Osteoblast (primary cell): ENCODE measurements around the gene UBE3D. TPM values are rescaled to one million over a fixed set of nuclear protein-coding genes. Genes with fewer than 3 reads are reported as not detected.
A peak's percentile ranks its signal among the peaks of the same experiment; 100 is the strongest.

Source experiments
- DNase-seq: peaks from one replicate; pipeline ENCODE4 v3.0.0; 2011; ENCODE audit warnings: low spot score, mixed read lengths; ENCODE audit not compliant: insufficient read length; ENCODE audit errors: missing footprints
- H2AFZ ChIP-seq: 2 replicates; pipeline ENCODE4 v1.6.0; 2011; ENCODE audit warnings: mild to moderate bottlenecking, low read length
- H3K27ac ChIP-seq: 2 replicates; pipeline ENCODE4 v1.5.1; 2011; ENCODE audit warnings: mild to moderate bottlenecking, low read depth, low read length, moderate library complexity
- H3K27me3 ChIP-seq: 2 replicates; pipeline ENCODE4 v1.6.0; 2012; ENCODE audit warnings: mild to moderate bottlenecking, control low read depth, inconsistent platforms, low read length, moderate library complexity; ENCODE audit not compliant: insufficient read depth
- H3K36me3 ChIP-seq: 2 replicates; pipeline ENCODE4 v1.5.1; 2011; ENCODE audit warnings: mild to moderate bottlenecking, low read length, control low read depth, moderate library complexity; ENCODE audit not compliant: insufficient read depth
- H3K4me1 ChIP-seq: 2 replicates; pipeline ENCODE4 v1.5.1; 2011; ENCODE audit warnings: mild to moderate bottlenecking, low read length, control low read depth, moderate library complexity; ENCODE audit not compliant: insufficient read depth
- H3K4me2 ChIP-seq: 2 replicates; pipeline ENCODE4 v1.6.0; 2011; ENCODE audit warnings: mild to moderate bottlenecking, low read length; ENCODE audit not compliant: insufficient read depth
- H3K4me3 ChIP-seq: fragments of 200-600 bp; sonication (generic); 3 replicates; pipeline ENCODE4 v1.5.1; 2012; ENCODE audit warnings: mild to moderate bottlenecking, low read length, inconsistent platforms; ENCODE audit not compliant: insufficient read depth
- H3K79me2 ChIP-seq: 2 replicates; pipeline ENCODE4 v1.6.0; 2012; ENCODE audit warnings: mild to moderate bottlenecking, low read length, control low read depth, inconsistent platforms; ENCODE audit not compliant: insufficient read depth
- H3K9me3 ChIP-seq: 2 replicates; pipeline ENCODE4 v1.5.1; 2011; ENCODE audit warnings: low read depth, low read length, control low read depth
- H4K20me1 ChIP-seq: 2 replicates; pipeline ENCODE4 v1.6.0; 2012; ENCODE audit warnings: mild to moderate bottlenecking, low read length, control low read depth; ENCODE audit not compliant: insufficient read depth
- total RNA-seq: library from RNA; depleted of rRNA; stranded (reverse); fragments of >200 nt; gene quantifications from 2 replicates; pipeline ENCODE4 v1.2.3, GENCODE V29; 2012
- TF ChIP-seq, protein P1 (sequence below): IDR thresholded peaks from 2 replicates; pipeline ENCODE4 v1.5.1; 2011; ENCODE audit warnings: mild to moderate bottlenecking, low read depth, low read length, moderate library complexity; ENCODE audit errors: extremely low read depth

The UBE3D gene
- total RNA-seq, 1 donor: 8.3 TPM

DNA sequence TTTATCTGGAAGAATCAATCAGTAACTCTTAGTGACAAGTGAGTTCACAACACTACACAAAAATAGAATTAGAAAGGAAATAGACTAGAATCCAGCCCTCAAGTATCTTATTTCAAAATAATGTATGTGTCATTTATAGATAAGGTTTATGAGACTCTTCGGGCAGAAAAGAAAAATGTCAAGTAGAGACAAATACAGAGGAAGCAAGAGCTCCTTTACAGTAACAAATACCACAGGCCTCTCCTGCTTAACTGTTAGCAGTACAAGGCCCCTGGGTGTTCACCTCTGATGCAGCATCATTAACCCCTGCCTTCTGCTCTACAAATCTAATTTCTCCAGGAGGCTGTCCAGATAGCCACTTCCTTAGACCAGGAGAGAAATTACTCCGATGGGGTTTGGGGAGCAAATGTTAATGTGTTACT is 76.7 kb downstream of the UBE3D start:
- H3K4me3 ChIP-seq: no peak overlapping the region
- H4K20me1 ChIP-seq: no peaks in the 10 kb centered on the region
- no peak overlapping the region for H3K4me2 ChIP-seq
- no peak overlapping the region for H2AFZ ChIP-seq
- no peaks in the 10 kb centered on the region for H3K9me3 ChIP-seq
- no peaks in the 10 kb centered on the region for H3K27me3 ChIP-seq
- DNase-seq: no peak
- peak overlapping the region; percentile 19 for H3K27ac ChIP-seq
- TF ChIP-seq, protein P1, sequence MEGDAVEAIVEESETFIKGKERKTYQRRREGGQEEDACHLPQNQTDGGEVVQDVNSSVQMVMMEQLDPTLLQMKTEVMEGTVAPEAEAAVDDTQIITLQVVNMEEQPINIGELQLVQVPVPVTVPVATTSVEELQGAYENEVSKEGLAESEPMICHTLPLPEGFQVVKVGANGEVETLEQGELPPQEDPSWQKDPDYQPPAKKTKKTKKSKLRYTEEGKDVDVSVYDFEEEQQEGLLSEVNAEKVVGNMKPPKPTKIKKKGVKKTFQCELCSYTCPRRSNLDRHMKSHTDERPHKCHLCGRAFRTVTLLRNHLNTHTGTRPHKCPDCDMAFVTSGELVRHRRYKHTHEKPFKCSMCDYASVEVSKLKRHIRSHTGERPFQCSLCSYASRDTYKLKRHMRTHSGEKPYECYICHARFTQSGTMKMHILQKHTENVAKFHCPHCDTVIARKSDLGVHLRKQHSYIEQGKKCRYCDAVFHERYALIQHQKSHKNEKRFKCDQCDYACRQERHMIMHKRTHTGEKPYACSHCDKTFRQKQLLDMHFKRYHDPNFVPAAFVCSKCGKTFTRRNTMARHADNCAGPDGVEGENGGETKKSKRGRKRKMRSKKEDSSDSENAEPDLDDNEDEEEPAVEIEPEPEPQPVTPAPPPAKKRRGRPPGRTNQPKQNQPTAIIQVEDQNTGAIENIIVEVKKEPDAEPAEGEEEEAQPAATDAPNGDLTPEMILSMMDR: no peak
- H3K36me3 ChIP-seq: no peaks in the 10 kb centered on the region
- H3K4me1 ChIP-seq: peaks cover 18% of the 10 kb centered on the region
- no peaks in the 10 kb centered on the region for H3K79me2 ChIP-seq

GRCh38 chr6:82987951-82988350 is 77.7 kb downstream of the UBE3D start:
- no peak overlapping the region for H3K27ac ChIP-seq
- DNase-seq: no peak
- H3K9me3 ChIP-seq: no peaks in the 10 kb centered on the region

DNA sequence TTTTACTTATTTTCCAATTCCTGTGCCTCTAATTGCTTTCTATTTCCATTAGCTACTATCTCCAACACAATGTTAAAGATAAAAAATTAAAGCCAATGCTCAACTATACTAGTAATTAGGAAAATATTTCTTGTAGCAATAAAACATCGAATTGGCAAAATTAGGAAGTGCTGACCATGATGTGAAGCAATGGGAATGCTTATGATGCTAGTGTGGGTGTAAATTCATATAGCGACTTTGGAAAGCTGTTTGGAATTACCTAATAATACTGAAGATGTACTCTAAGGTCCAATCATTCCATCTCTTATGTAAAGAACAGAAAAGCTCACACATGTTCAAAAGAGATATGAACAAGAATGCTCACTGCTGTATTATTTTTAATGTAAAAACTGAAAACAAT is 78.2 kb downstream of the UBE3D start:
- H3K4me2 ChIP-seq: no peak overlapping the region
- no peak overlapping the region for H2AFZ ChIP-seq
- H3K4me1 ChIP-seq: peaks cover 18% of the 10 kb centered on the region
- H4K20me1 ChIP-seq: no peaks in the 10 kb centered on the region
- no peak for DNase-seq
- H3K4me3 ChIP-seq: no peak overlapping the region
- TF ChIP-seq, protein P1: no peak
- H3K27me3 ChIP-seq: no peaks in the 10 kb centered on the region
- H3K27ac ChIP-seq: no peak overlapping the region
- no peaks in the 10 kb centered on the region for H3K9me3 ChIP-seq
- H3K79me2 ChIP-seq: no peaks in the 10 kb centered on the region
- H3K36me3 ChIP-seq: no peaks in the 10 kb centered on the region

More at GRCh38 chr6:82987951-82988350, 77.7 kb downstream of the UBE3D start:
- Histone ChIP-seq H3K79me2 (no peaks in the 10 kb centered on the region), H2AFZ (no peak overlapping the region), H3K4me2 (no peak overlapping the region), H3K4me1 (peaks cover 18% of the 10 kb centered on the region), H3K27me3 (no peaks in the 10 kb centered on the region), H4K20me1 (no peaks in the 10 kb centered on the region), H3K4me3 (no peak overlapping the region), H3K36me3 (no peaks in the 10 kb centered on the region)
- TF ChIP-seq, protein P1: no peak

DNA sequence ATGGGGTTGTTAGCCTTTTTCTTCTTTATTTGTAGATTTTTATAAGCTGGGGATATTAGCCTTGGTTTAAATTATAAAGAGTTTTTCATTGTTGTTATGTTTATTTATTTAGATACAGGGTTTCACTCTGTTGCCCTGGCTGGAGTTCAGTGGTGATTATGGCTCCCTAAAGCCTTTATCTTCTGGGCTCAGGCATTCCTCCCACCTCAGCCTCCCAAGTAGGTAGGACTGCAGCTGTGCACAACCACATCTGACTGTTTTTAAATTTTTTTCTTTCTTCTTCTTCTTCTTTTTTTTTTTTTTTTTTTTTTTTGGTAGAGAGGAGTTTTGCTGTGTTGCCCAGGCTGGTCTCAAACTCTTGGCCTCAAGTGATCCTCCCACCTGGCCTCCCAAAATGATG is 80.9 kb downstream of the UBE3D start:
- Histone ChIP-seq H2AFZ (no peak overlapping the region), H3K27me3 (no peaks in the 10 kb centered on the region), H3K36me3 (no peaks in the 10 kb centered on the region), H3K4me3 (no peak overlapping the region), H3K79me2 (no peaks in the 10 kb centered on the region), H3K9me3 (no peaks in the 10 kb centered on the region), H3K27ac (no peak overlapping the region), H4K20me1 (no peaks in the 10 kb centered on the region), H3K4me2 (no peak overlapping the region), H3K4me1 (peaks cover 25% of the 10 kb centered on the region)
- no peak for DNase-seq
- TF ChIP-seq, protein P1: no peak
